Testis (tissue), 2 donors: ENCODE measurements around the gene SPTLC2.

Experiments
- POLR2A ChIP-seq: fragments of 450-650 bp; IDR thresholded peaks from one replicate; pipeline ENCODE4 v1.6.1; 2017; ENCODE audit warnings: antibody characterized with exemption, mild to moderate bottlenecking, moderate library complexity
- TF ChIP-seq, protein P1 (sequence below), 3 experiments: fragments of 450-650 bp in 2 of 3; fragments of 200-600 bp in 1 of 3; sonication (generic) in 1 of 3; IDR thresholded peaks; one replicate each; pipeline ENCODE4 v1.5.1; 2016 to 2019; ENCODE audit warnings: antibody characterized with exemption in 3 of 3, mild to moderate bottlenecking in 2 of 3, moderate library complexity in 1 of 3

DNA sequence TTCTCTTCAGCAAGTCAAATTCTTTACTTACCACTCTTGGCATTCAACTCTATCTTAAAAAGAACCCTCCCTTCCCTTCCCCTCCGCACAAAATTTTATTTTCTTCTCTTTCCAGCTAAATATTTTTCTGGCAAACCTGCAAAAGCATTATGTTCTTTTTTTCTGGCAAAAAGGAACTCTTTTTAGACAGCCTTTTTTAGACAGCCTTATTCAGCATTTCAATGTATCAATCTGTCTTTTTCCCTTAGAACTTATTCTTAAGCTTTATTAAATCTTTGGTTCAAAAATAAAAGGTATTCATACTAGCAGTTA, 50.5 kb downstream of the SPTLC2 start:
- TF ChIP-seq, protein P1, sequence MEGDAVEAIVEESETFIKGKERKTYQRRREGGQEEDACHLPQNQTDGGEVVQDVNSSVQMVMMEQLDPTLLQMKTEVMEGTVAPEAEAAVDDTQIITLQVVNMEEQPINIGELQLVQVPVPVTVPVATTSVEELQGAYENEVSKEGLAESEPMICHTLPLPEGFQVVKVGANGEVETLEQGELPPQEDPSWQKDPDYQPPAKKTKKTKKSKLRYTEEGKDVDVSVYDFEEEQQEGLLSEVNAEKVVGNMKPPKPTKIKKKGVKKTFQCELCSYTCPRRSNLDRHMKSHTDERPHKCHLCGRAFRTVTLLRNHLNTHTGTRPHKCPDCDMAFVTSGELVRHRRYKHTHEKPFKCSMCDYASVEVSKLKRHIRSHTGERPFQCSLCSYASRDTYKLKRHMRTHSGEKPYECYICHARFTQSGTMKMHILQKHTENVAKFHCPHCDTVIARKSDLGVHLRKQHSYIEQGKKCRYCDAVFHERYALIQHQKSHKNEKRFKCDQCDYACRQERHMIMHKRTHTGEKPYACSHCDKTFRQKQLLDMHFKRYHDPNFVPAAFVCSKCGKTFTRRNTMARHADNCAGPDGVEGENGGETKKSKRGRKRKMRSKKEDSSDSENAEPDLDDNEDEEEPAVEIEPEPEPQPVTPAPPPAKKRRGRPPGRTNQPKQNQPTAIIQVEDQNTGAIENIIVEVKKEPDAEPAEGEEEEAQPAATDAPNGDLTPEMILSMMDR (IDR thresholded peaks at IDR 0.05), result no peak
- no peak for TF ChIP-seq POLR2A
